GM23338 (cell line): Measurements from ENCODE around the gene GEN1. TPM values are rescaled to one million over a fixed set of nuclear protein-coding genes. Genes with fewer than 3 reads are reported as not detected.

Experiments
- ATAC-seq: fragments of 200-7000 bp; cut with Tn5 transposase; 3 replicates; pipeline ENCODE4 v1.9.1; 2020
- DNase-seq: peaks from one replicate; pipeline ENCODE4 v3.0.0-alpha.2; 2015; ENCODE audit warnings: low spot score
- H2AFZ ChIP-seq: fragments of 200-600 bp; sonication (generic); 2 replicates; pipeline ENCODE4 v1.8.0; 2016; ENCODE audit warnings: antibody characterized with exemption, mild to moderate bottlenecking, moderate library complexity
- H3F3A ChIP-seq: fragments of 200-600 bp; sonication (generic); replicated peaks from 2 replicates; pipeline ENCODE4 v1.8.0; 2017; ENCODE audit warnings: antibody characterized with exemption, mixed run types, low read depth
- H3K27ac ChIP-seq: fragments of 200-600 bp; sonication (generic); 2 replicates; pipeline ENCODE4 v1.6.1; 2016; ENCODE audit warnings: low read depth
- H3K27me3 ChIP-seq: fragments of 200-600 bp; sonication (generic); 2 replicates; pipeline ENCODE4 v1.8.0; 2016; ENCODE audit warnings: mild to moderate bottlenecking, mixed run types, moderate library complexity; ENCODE audit not compliant: insufficient read depth
- H3K36me3 ChIP-seq: fragments of 200-600 bp; sonication (generic); 2 replicates; pipeline ENCODE4 v1.8.0; 2016; ENCODE audit warnings: mild to moderate bottlenecking; ENCODE audit not compliant: insufficient read depth
- H3K4me1 ChIP-seq: fragments of 200-600 bp; sonication (generic); 2 replicates; pipeline ENCODE4 v1.8.0; 2016; ENCODE audit warnings: mild to moderate bottlenecking, moderate library complexity; ENCODE audit not compliant: insufficient read depth
- H3K4me2 ChIP-seq: fragments of 200-600 bp; sonication (generic); 2 replicates; pipeline ENCODE4 v1.7.1; 2017; ENCODE audit warnings: mixed run types
- H3K4me3 ChIP-seq: fragments of 200-600 bp; sonication (generic); 2 replicates; pipeline ENCODE4 v1.6.1; 2016; ENCODE audit warnings: mixed run types
- H3K79me2 ChIP-seq: fragments of 200-600 bp; sonication (generic); replicated peaks from 2 replicates; pipeline ENCODE4 v1.8.0; 2017; ENCODE audit warnings: mild to moderate bottlenecking; ENCODE audit not compliant: insufficient read depth
- H3K9me2 ChIP-seq: fragments of 200-600 bp; sonication (generic); 2 replicates; pipeline ENCODE4 v1.8.0; 2017; ENCODE audit not compliant: insufficient read depth
- H4K20me1 ChIP-seq: fragments of 200-600 bp; sonication (generic); replicated peaks from 2 replicates; pipeline ENCODE4 v1.8.0; 2017; ENCODE audit warnings: mild to moderate bottlenecking; ENCODE audit not compliant: insufficient read depth
- H3K27ac Mint-ChIP-seq: 2 replicates; pipeline ENCODE4 v1.8.0; 2020; ENCODE audit warnings: inconsistent platforms, mild to moderate bottlenecking, moderate library complexity, mixed read lengths
- H3K27me3 Mint-ChIP-seq: 3 replicates; pipeline ENCODE4 v1.8.0; 2022; ENCODE audit warnings: low read depth, mild to moderate bottlenecking, moderate library complexity, mixed read lengths, inconsistent platforms; ENCODE audit not compliant: insufficient read depth, poor library complexity
- H3K36me3 Mint-ChIP-seq: 3 replicates; pipeline ENCODE4 v1.8.0; 2021; ENCODE audit warnings: low read depth, mild to moderate bottlenecking, inconsistent platforms, moderate library complexity, mixed read lengths
- H3K4me1 Mint-ChIP-seq: 3 replicates; pipeline ENCODE4 v1.8.0; 2020; ENCODE audit warnings: mild to moderate bottlenecking, inconsistent platforms, mixed read lengths
- H3K4me3 Mint-ChIP-seq: 3 replicates; pipeline ENCODE4 v1.8.0; 2021; ENCODE audit warnings: moderate library complexity, mild to moderate bottlenecking, inconsistent platforms, mixed read lengths
- H3K9me3 Mint-ChIP-seq: 3 replicates; pipeline ENCODE4 v1.8.0; 2020; ENCODE audit warnings: moderate library complexity, mild to moderate bottlenecking, inconsistent platforms, mixed read lengths
- CREB1 ChIP-seq: fragments of 250-450 bp; sonication (Bioruptor Pico); IDR thresholded peaks from 2 replicates; pipeline ENCODE4 v1.5.0; 2020; ENCODE audit warnings: low read depth, mild to moderate bottlenecking, moderate library complexity
- EZH2 ChIP-seq: fragments of 200-600 bp; sonication (generic); IDR thresholded peaks from one replicate; pipeline ENCODE4 v1.8.0; 2017; ENCODE audit warnings: antibody characterized with exemption, mild to moderate bottlenecking, low read depth; ENCODE audit not compliant: unreplicated experiment
- EZH2phosphoT487 ChIP-seq: fragments of 200-600 bp; sonication (generic); IDR thresholded peaks from one replicate; pipeline ENCODE4 v1.8.1; 2018; ENCODE audit warnings: antibody characterized with exemption; ENCODE audit not compliant: unreplicated experiment
- JUNB ChIP-seq: IDR thresholded peaks from one replicate; pipeline ENCODE4 v1.6.1; 2016; ENCODE audit warnings: antibody characterized with exemption; ENCODE audit not compliant: unreplicated experiment
- STAT1 ChIP-seq: IDR thresholded peaks from one replicate; pipeline ENCODE4 v1.6.1; 2016; ENCODE audit warnings: antibody characterized with exemption; ENCODE audit not compliant: unreplicated experiment
- ZNF114 ChIP-seq: fragments of 250-450 bp; sonication (Bioruptor Pico); IDR thresholded peaks from 2 replicates; pipeline ENCODE4 v1.5.0; 2020; ENCODE audit warnings: mild to moderate bottlenecking, moderate library complexity
- polyA plus RNA-seq: library from polyadenylated mRNA; unstranded; fragments of >200 nt; fragmentation: Nextera tagmentation; extraction: Ambion mirVana; gene quantifications from 2 replicates; pipeline ENCODE4 v1.2.1, GENCODE V29; 2016
- total RNA-seq: library from RNA; depleted of rRNA; stranded (reverse); fragments of >200 nt; shearing (Covaris generic); gene quantifications from 2 replicates; pipeline ENCODE4 v1.2.3, GENCODE V29; 2014
- TF ChIP-seq, protein P1 (sequence below): fragments of 250-450 bp; sonication (Bioruptor Pico); IDR thresholded peaks from 2 replicates; pipeline ENCODE4 v1.5.0; 2020; ENCODE audit warnings: mild to moderate bottlenecking, moderate library complexity
- TF ChIP-seq, protein P2 (sequence below): IDR thresholded peaks from 2 replicates; pipeline ENCODE4 v1.6.1; 2016; ENCODE audit warnings: antibody characterized with exemption
- TF ChIP-seq, protein P3 (sequence below), 2 experiments: fragments of 200-600 bp in 1 of 2; sonication (generic) in 1 of 2; conservative IDR thresholded peaks; 2 replicates each; pipeline versions ENCODE4 v1.5.1 to v1.6.1; 2016 to 2017; ENCODE audit warnings: antibody characterized with exemption in 2 of 2, low read depth in 2 of 2, mild to moderate bottlenecking in 2 of 2, moderate library complexity in 1 of 2
- TF ChIP-seq, protein P4 (sequence below): IDR thresholded peaks from one replicate; pipeline ENCODE4 v1.6.1; 2018; ENCODE audit warnings: antibody characterized with exemption; ENCODE audit not compliant: unreplicated experiment

The GEN1 gene
- total and polyA plus RNA-seq, 2 experiments from 2014 or later = 14.2 to 43.3 TPM

DNA sequence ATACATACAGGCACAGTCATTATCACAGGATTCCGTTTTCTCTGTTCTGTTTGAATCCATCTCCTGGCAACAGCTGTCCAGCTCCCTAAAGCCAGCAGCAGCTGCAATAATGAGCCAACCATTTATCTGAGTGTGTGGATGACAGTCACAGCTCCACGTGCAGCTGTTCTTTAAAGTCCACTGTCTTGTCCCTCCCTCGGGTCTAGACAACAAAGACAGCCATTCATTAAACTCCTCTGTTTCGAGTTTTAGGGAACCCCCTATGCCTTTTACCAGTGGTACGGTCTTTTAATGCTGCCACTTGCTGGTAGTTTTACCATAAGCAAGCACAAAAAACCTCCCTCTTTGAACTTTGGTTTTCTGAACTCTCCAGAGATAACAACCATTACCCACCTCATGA, 46.3 kb downstream of the GEN1 start:
- Mint-ChIP-seq H3K4me1 (peaks cover 2% of the 10 kb centered on the region), H3K36me3 (no peaks in the 10 kb centered on the region), H3K27me3 (peaks cover 1% of the 10 kb centered on the region), H3K4me3 (no peak overlapping the region), H3K27ac (no peak overlapping the region), H3K9me3 (no peaks in the 10 kb centered on the region)
- H3K4me2 ChIP-seq = no peak overlapping the region
- H3F3A ChIP-seq = no peaks in the 10 kb centered on the region
- no peak for ATAC-seq
- H3K4me3 ChIP-seq = no peak overlapping the region
- no peaks in the 10 kb centered on the region for H3K79me2 ChIP-seq
- no peak for DNase-seq
- no peaks in the 10 kb centered on the region for H4K20me1 ChIP-seq
- no peaks in the 10 kb centered on the region for H3K27me3 ChIP-seq
- no peaks in the 10 kb centered on the region; the same call in 1 of the 2 replicates for H3K9me2 ChIP-seq
- H3K4me1 ChIP-seq = no peaks in the 10 kb centered on the region
- TF ChIP-seq, protein P1, sequence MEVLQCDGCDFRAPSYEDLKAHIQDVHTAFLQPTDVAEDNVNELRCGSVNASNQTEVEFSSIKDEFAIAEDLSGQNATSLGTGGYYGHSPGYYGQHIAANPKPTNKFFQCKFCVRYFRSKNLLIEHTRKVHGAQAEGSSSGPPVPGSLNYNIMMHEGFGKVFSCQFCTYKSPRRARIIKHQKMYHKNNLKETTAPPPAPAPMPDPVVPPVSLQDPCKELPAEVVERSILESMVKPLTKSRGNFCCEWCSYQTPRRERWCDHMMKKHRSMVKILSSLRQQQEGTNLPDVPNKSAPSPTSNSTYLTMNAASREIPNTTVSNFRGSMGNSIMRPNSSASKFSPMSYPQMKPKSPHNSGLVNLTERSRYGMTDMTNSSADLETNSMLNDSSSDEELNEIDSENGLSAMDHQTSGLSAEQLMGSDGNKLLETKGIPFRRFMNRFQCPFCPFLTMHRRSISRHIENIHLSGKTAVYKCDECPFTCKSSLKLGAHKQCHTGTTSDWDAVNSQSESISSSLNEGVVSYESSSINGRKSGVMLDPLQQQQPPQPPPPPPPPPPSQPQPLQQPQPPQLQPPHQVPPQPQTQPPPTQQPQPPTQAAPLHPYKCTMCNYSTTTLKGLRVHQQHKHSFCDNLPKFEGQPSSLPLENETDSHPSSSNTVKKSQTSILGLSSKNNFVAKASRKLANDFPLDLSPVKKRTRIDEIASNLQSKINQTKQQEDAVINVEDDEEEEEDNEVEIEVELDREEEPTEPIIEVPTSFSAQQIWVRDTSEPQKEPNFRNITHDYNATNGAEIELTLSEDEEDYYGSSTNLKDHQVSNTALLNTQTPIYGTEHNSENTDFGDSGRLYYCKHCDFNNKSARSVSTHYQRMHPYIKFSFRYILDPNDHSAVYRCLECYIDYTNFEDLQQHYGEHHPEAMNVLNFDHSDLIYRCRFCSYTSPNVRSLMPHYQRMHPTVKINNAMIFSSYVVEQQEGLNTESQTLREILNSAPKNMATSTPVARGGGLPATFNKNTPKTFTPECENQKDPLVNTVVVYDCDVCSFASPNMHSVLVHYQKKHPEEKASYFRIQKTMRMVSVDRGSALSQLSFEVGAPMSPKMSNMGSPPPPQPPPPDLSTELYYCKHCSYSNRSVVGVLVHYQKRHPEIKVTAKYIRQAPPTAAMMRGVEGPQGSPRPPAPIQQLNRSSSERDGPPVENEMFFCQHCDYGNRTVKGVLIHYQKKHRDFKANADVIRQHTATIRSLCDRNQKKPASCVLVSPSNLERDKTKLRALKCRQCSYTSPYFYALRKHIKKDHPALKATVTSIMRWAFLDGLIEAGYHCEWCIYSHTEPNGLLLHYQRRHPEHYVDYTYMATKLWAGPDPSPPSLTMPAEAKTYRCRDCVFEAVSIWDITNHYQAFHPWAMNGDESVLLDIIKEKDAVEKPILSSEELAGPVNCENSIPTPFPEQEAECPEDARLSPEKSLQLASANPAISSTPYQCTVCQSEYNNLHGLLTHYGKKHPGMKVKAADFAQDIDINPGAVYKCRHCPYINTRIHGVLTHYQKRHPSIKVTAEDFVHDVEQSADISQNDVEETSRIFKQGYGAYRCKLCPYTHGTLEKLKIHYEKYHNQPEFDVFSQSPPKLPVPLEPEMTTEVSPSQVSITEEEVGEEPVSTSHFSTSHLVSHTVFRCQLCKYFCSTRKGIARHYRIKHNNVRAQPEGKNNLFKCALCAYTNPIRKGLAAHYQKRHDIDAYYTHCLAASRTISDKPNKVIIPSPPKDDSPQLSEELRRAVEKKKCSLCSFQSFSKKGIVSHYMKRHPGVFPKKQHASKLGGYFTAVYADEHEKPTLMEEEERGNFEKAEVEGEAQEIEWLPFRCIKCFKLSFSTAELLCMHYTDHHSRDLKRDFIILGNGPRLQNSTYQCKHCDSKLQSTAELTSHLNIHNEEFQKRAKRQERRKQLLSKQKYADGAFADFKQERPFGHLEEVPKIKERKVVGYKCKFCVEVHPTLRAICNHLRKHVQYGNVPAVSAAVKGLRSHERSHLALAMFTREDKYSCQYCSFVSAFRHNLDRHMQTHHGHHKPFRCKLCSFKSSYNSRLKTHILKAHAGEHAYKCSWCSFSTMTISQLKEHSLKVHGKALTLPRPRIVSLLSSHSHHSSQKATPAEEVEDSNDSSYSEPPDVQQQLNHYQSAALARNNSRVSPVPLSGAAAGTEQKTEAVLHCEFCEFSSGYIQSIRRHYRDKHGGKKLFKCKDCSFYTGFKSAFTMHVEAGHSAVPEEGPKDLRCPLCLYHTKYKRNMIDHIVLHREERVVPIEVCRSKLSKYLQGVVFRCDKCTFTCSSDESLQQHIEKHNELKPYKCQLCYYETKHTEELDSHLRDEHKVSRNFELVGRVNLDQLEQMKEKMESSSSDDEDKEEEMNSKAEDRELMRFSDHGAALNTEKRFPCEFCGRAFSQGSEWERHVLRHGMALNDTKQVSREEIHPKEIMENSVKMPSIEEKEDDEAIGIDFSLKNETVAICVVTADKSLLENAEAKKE = no peak
- TF ChIP-seq ZNF114 (CRISPR knock-in tag) = no peak
- no peak for TF ChIP-seq JUNB
- no peak for TF ChIP-seq CREB1 (CRISPR knock-in tag)
- TF ChIP-seq, protein P2, sequence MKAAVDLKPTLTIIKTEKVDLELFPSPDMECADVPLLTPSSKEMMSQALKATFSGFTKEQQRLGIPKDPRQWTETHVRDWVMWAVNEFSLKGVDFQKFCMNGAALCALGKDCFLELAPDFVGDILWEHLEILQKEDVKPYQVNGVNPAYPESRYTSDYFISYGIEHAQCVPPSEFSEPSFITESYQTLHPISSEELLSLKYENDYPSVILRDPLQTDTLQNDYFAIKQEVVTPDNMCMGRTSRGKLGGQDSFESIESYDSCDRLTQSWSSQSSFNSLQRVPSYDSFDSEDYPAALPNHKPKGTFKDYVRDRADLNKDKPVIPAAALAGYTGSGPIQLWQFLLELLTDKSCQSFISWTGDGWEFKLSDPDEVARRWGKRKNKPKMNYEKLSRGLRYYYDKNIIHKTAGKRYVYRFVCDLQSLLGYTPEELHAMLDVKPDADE = no peak
- TF ChIP-seq, protein P3, sequence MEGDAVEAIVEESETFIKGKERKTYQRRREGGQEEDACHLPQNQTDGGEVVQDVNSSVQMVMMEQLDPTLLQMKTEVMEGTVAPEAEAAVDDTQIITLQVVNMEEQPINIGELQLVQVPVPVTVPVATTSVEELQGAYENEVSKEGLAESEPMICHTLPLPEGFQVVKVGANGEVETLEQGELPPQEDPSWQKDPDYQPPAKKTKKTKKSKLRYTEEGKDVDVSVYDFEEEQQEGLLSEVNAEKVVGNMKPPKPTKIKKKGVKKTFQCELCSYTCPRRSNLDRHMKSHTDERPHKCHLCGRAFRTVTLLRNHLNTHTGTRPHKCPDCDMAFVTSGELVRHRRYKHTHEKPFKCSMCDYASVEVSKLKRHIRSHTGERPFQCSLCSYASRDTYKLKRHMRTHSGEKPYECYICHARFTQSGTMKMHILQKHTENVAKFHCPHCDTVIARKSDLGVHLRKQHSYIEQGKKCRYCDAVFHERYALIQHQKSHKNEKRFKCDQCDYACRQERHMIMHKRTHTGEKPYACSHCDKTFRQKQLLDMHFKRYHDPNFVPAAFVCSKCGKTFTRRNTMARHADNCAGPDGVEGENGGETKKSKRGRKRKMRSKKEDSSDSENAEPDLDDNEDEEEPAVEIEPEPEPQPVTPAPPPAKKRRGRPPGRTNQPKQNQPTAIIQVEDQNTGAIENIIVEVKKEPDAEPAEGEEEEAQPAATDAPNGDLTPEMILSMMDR (conservative IDR thresholded peaks at IDR 0.05; ENCODE audit: low read depth in 2 of 2) = no peak
- TF ChIP-seq EZH2 = no peak
- TF ChIP-seq, protein P4, sequence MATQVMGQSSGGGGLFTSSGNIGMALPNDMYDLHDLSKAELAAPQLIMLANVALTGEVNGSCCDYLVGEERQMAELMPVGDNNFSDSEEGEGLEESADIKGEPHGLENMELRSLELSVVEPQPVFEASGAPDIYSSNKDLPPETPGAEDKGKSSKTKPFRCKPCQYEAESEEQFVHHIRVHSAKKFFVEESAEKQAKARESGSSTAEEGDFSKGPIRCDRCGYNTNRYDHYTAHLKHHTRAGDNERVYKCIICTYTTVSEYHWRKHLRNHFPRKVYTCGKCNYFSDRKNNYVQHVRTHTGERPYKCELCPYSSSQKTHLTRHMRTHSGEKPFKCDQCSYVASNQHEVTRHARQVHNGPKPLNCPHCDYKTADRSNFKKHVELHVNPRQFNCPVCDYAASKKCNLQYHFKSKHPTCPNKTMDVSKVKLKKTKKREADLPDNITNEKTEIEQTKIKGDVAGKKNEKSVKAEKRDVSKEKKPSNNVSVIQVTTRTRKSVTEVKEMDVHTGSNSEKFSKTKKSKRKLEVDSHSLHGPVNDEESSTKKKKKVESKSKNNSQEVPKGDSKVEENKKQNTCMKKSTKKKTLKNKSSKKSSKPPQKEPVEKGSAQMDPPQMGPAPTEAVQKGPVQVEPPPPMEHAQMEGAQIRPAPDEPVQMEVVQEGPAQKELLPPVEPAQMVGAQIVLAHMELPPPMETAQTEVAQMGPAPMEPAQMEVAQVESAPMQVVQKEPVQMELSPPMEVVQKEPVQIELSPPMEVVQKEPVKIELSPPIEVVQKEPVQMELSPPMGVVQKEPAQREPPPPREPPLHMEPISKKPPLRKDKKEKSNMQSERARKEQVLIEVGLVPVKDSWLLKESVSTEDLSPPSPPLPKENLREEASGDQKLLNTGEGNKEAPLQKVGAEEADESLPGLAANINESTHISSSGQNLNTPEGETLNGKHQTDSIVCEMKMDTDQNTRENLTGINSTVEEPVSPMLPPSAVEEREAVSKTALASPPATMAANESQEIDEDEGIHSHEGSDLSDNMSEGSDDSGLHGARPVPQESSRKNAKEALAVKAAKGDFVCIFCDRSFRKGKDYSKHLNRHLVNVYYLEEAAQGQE = no peak
- no peak for TF ChIP-seq STAT1
- TF ChIP-seq EZH2phosphoT487 = no peak
- peak overlapping the region; percentile 56; the same call in 1 of the 2 replicates for H2AFZ ChIP-seq
- no peaks in the 10 kb centered on the region for H3K36me3 ChIP-seq
- no peak overlapping the region for H3K27ac ChIP-seq
